SK-N-SH treated with all-trans-retinoic acid at 6 μM for 48 hours (cell line): Measurements from ENCODE around the gene SUPT3H.

Experiments used
- BACH2 ChIP-seq: fragments of 250-450 bp; sonication (Bioruptor Pico); IDR thresholded peaks from 2 replicates; pipeline ENCODE4 v1.9.0; 2021; ENCODE audit warnings: mild to moderate bottlenecking, borderline replicate concordance
- ESRRG ChIP-seq: fragments of 250-450 bp; sonication (Bioruptor Pico); IDR thresholded peaks from 2 replicates; pipeline ENCODE4 v1.6.1; 2021; ENCODE audit warnings: mild to moderate bottlenecking
- PATZ1 ChIP-seq: fragments of 250-450 bp; sonication (Bioruptor Pico); IDR thresholded peaks from 2 replicates; pipeline ENCODE4 v1.8.0; 2020; ENCODE audit warnings: mild to moderate bottlenecking, moderate library complexity, borderline replicate concordance
- SNAI2 ChIP-seq: fragments of 250-450 bp; sonication (Bioruptor Pico); IDR thresholded peaks from 2 replicates; pipeline ENCODE4 v1.5.0; 2020; ENCODE audit warnings: mild to moderate bottlenecking, moderate library complexity
- TSHZ2 ChIP-seq: fragments of 250-450 bp; sonication (Bioruptor Pico); IDR thresholded peaks from 2 replicates; pipeline ENCODE4 v1.5.0; 2020; ENCODE audit warnings: mild to moderate bottlenecking, moderate library complexity
- ZC3H10 ChIP-seq: fragments of 250-450 bp; sonication (Bioruptor Pico); IDR thresholded peaks from 2 replicates; pipeline ENCODE4 v1.5.1; 2021; ENCODE audit warnings: mild to moderate bottlenecking, moderate library complexity
- ZFP3 ChIP-seq: fragments of 250-450 bp; sonication (Bioruptor Pico); IDR thresholded peaks from 2 replicates; pipeline ENCODE4 v1.5.0; 2020; ENCODE audit warnings: mild to moderate bottlenecking, moderate library complexity
- ZNF565 ChIP-seq: fragments of 450-650 bp; formaldehyde crosslinking; conservative IDR thresholded peaks from 2 replicates; pipeline ENCODE4 v1.5.0; 2020; ENCODE audit warnings: low read depth, mild to moderate bottlenecking, moderate library complexity

- TF ChIP-seq PATZ1 (CRISPR knock-in tag) (no peak), TSHZ2 (CRISPR knock-in tag) (no peak), ZNF565 (CRISPR knock-in tag) (no peak), ZC3H10 (CRISPR knock-in tag) (no peak), ZFP3 (no peak), SNAI2 (CRISPR knock-in tag) (no peak), ESRRG (CRISPR knock-in tag) (no peak), BACH2 (CRISPR knock-in tag) (no peak)
These were observed 245.0 kb downstream of the SUPT3H start for GRCh38 chr6:45132658-45133294.
